PC-3 (cell line): ENCODE results near the gene PCNP. TPM values are rescaled to one million over a fixed set of nuclear protein-coding genes. Genes with fewer than 3 reads are reported as not detected.

ENCODE experiments used
- ATAC-seq: fragments of 200-7000 bp; cut with Tn5 transposase; 2 replicates; pipeline ENCODE4 v1.9.1; 2020; ENCODE audit warnings: mild to moderate bottlenecking, moderate library complexity
- BruUV-seq: library from RNA; stranded (reverse); fragments of 400-500 nt; replicated peaks from 2 replicates; lab custom pipeline; 2021; lab: Mats Ljungman, UMichigan
- CTCF ChIA-PET: fragments of 300-600 bp; sonication (Branson Sonifier 250); formaldehyde crosslinking; loops from one replicate; lab custom pipeline; 2022; ENCODE audit warnings: antibody characterized with exemption; lab: Charles Lee
- POLR2A ChIA-PET: fragments of 300-600 bp; sonication (Branson Sonifier 250); formaldehyde crosslinking; loops from one replicate; lab custom pipeline; 2022; ENCODE audit warnings: antibody characterized with exemption; ENCODE audit not compliant: unreplicated experiment; lab: Charles Lee
- DNase-seq: peaks from one replicate; pipeline ENCODE4 v3.0.0-alpha.2; 2015
- H2AFZ ChIP-seq: fragments of 300-600 bp; sonication (generic); 2 replicates; pipeline ENCODE4 v1.6.0; 2016; ENCODE audit warnings: antibody characterized with exemption, low read length
- H3F3A ChIP-seq: fragments of 300-600 bp; sonication (generic); one replicate; pipeline ENCODE4 v1.6.0; 2017; ENCODE audit warnings: antibody characterized with exemption, low read length, control low read depth, mild to moderate bottlenecking; ENCODE audit not compliant: unreplicated experiment
- H3K27ac ChIP-seq: fragments of 300-600 bp; sonication (generic); 2 replicates; pipeline ENCODE4 v1.5.1; 2016; ENCODE audit warnings: mild to moderate bottlenecking, low read length
- H3K27me3 ChIP-seq: fragments of 300-600 bp; sonication (generic); 2 replicates; pipeline ENCODE4 v1.6.1; 2016; ENCODE audit warnings: low read length, mixed read lengths
- H3K36me3 ChIP-seq: fragments of 300-600 bp; sonication (generic); 2 replicates; pipeline ENCODE4 v1.6.1; 2016; ENCODE audit warnings: low read depth, mixed run types, low read length, mixed read lengths
- H3K4me1 ChIP-seq: fragments of 300-600 bp; sonication (generic); 2 replicates; pipeline ENCODE4 v1.5.1; 2016; ENCODE audit warnings: low read length; ENCODE audit not compliant: insufficient read depth
- H3K4me2 ChIP-seq: fragments of 300-600 bp; sonication (generic); 2 replicates; pipeline ENCODE4 v1.6.0; 2016; ENCODE audit warnings: low read length
- H3K4me3 ChIP-seq: fragments of 300-600 bp; sonication (generic); 2 replicates; pipeline ENCODE4 v1.5.1; 2016; ENCODE audit warnings: mild to moderate bottlenecking, low read length, mixed read lengths
- H3K79me2 ChIP-seq: fragments of 300-600 bp; sonication (generic); 2 replicates; pipeline ENCODE4 v1.6.1; 2017; ENCODE audit warnings: low read length, mixed read lengths
- H3K9ac ChIP-seq: fragments of 300-600 bp; sonication (generic); 2 replicates; pipeline ENCODE4 v1.6.0; 2016; ENCODE audit warnings: mild to moderate bottlenecking, low read length
- H3K9me2 ChIP-seq: fragments of 300-600 bp; sonication (generic); replicated peaks from 2 replicates; pipeline ENCODE4 v1.6.1; 2016; ENCODE audit warnings: mixed run types, low read length, mixed read lengths
- H3K9me3 ChIP-seq: fragments of 300-600 bp; sonication (generic); 2 replicates; pipeline ENCODE4 v1.6.1; 2016; ENCODE audit warnings: low read length, mixed read lengths
- H4K20me1 ChIP-seq: fragments of 300-600 bp; sonication (generic); 2 replicates; pipeline ENCODE4 v1.6.1; 2016; ENCODE audit warnings: low read length, mixed read lengths
- CTCF ChIP-seq: fragments of 300-600 bp; sonication (generic); conservative IDR thresholded peaks from 2 replicates; pipeline ENCODE4 v1.5.1; 2017; ENCODE audit warnings: antibody characterized with exemption, low read depth, mild to moderate bottlenecking, low read length
- EZH2 ChIP-seq: fragments of 300-600 bp; sonication (generic); IDR thresholded peaks from one replicate; pipeline ENCODE4 v1.6.1; 2017; ENCODE audit warnings: antibody characterized with exemption, mild to moderate bottlenecking, low read length; ENCODE audit not compliant: unreplicated experiment
- EZH2phosphoT487 ChIP-seq: fragments of 300-600 bp; sonication (generic); IDR thresholded peaks from 2 replicates; pipeline ENCODE4 v1.6.1; 2018; ENCODE audit warnings: mild to moderate bottlenecking, antibody characterized with exemption, low read length, borderline replicate concordance
- intact Hi-C: fragments of 100-400 bp; cut with micrococcal nuclease; formaldehyde crosslinking; loops from 2 replicates; pipeline ENCODE4 v1.9.0; 2023
- total RNA-seq: library from RNA; depleted of rRNA; stranded (reverse); fragments of >200 nt; gene quantifications from 2 replicates; pipeline ENCODE4 v1.2.3, GENCODE V29; 2014

PCNP gene
- total RNA-seq, 1 experiment from 2014 or later, result 71.1 TPM

- no peak for DNase-seq
- Histone ChIP-seq H3K9me3 (0 out of 2 replicates have a peak, but pooled peaks cover 3% of the 10 kb centered on the region), H3K27ac (no peak overlapping the region), H3K4me1 (no peaks in the 10 kb centered on the region), H2AFZ (no peak overlapping the region), H3K36me3 (no peaks in the 10 kb centered on the region), H3K27me3 (no peaks in the 10 kb centered on the region), H3K4me3 (no peak overlapping the region), H3F3A (no peaks in the 10 kb centered on the region), H4K20me1 (no peaks in the 10 kb centered on the region), H3K4me2 (no peak overlapping the region), H3K79me2 (no peaks in the 10 kb centered on the region), H3K9ac (no peak overlapping the region), H3K9me2 (no peaks in the 10 kb centered on the region)
- BruUV-seq, result no TSS peak
- TF ChIP-seq EZH2phosphoT487 (no peak), EZH2 (no peak), CTCF (no peak)
- ChIA-PET CTCF (no interaction called here), POLR2A (no interaction called here)
- no peak for ATAC-seq
- intact Hi-C loops, result no loop called here
Observed at GRCh38 chr3:101527906-101528305, 46.1 kb upstream of the PCNP start.

- Histone ChIP-seq H3K9me2 (no peaks in the 10 kb centered on the region), H3F3A (no peaks in the 10 kb centered on the region), H3K4me2 (no peak overlapping the region), H4K20me1 (no peaks in the 10 kb centered on the region), H2AFZ (no peak overlapping the region), H3K9me3 (0 out of 2 replicates have a peak, but pooled peaks cover 3% of the 10 kb centered on the region), H3K9ac (no peak overlapping the region), H3K36me3 (no peaks in the 10 kb centered on the region), H3K4me1 (no peaks in the 10 kb centered on the region), H3K4me3 (no peak overlapping the region), H3K27ac (no peak overlapping the region), H3K79me2 (no peaks in the 10 kb centered on the region), H3K27me3 (no peaks in the 10 kb centered on the region)
- ChIA-PET CTCF (interaction anchor here (0.6 kb wide), 1 partner anchor 35 kb away, joined by 3 read pairs; no protein-coding TSS in a partner anchor), POLR2A (no interaction called here)
- DNase-seq (no peak), ATAC-seq (no peak)
- TF ChIP-seq EZH2 (no peak), EZH2phosphoT487 (no peak), CTCF (no peak)
- intact Hi-C loops, result no loop called here
- BruUV-seq, result no TSS peak
Observed at GRCh38 chr3:101529816-101530685, 43.9 kb upstream of the PCNP start.

GRCh38 chr3:101530686-101531047 lies 43.3 kb upstream of the PCNP start:
- ChIA-PET POLR2A (no interaction called here), CTCF (interaction anchor here (0.6 kb wide), 1 partner anchor 35 kb away, joined by 3 read pairs; no protein-coding TSS in a partner anchor)
- TF ChIP-seq CTCF (no peak), EZH2phosphoT487 (no peak), EZH2 (no peak)
- Histone ChIP-seq H3F3A (no peaks in the 10 kb centered on the region), H3K9me2 (no peaks in the 10 kb centered on the region), H2AFZ (no peak overlapping the region), H3K27ac (no peak overlapping the region), H3K79me2 (no peaks in the 10 kb centered on the region), H3K9ac (no peak overlapping the region), H3K36me3 (no peaks in the 10 kb centered on the region), H3K4me3 (no peak overlapping the region), H3K9me3 (0 out of 2 replicates have a peak, but pooled peaks cover 3% of the 10 kb centered on the region), H3K4me2 (no peak overlapping the region), H4K20me1 (no peaks in the 10 kb centered on the region), H3K27me3 (no peaks in the 10 kb centered on the region), H3K4me1 (no peaks in the 10 kb centered on the region)
- no peak for ATAC-seq
- no peak for DNase-seq
- no TSS peak for BruUV-seq
- intact Hi-C loops, result no loop called here
